A673 (cell line): ENCODE measurements around the gene AICDA. TPM values are rescaled to one million over a fixed set of nuclear protein-coding genes. Genes with fewer than 3 reads are reported as not detected.
"Not testable (repeated sequence)": the region's sequence is repeated elsewhere in the genome, so short reads cannot be mapped to it uniquely, and the experiment has no call there.

Experiments
- BruUV-seq: library from RNA; stranded (reverse); fragments of 400-500 nt; replicated peaks from 2 replicates; lab custom pipeline; 2021; lab: Mats Ljungman, UMichigan
- CTCF ChIA-PET: fragments of 300-600 bp; sonication (Branson Sonifier 250); formaldehyde crosslinking; loops from one replicate; lab custom pipeline; 2022; ENCODE audit warnings: antibody characterized with exemption; lab: Charles Lee
- POLR2A ChIA-PET: fragments of 300-600 bp; sonication (Branson Sonifier 250); formaldehyde crosslinking; loops from one replicate; lab custom pipeline; 2022; ENCODE audit warnings: antibody characterized with exemption; ENCODE audit not compliant: low non-redundant PET; lab: Charles Lee
- DNase-seq: peaks from one replicate; pipeline ENCODE4 v3.0.0-alpha.2; 2015; ENCODE audit warnings: low spot score
- H3K27ac ChIP-seq: fragments of 200-600 bp; sonication (generic); 2 replicates; pipeline ENCODE4 v1.5.1; 2016; ENCODE audit warnings: mixed run types, low read depth, mild to moderate bottlenecking, mixed read lengths, antibody characterized with exemption, low read length; ENCODE audit not compliant: poor library complexity, severe bottlenecking
- H3K27me3 ChIP-seq: fragments of 200-600 bp; sonication (generic); replicated peaks from 2 replicates; pipeline ENCODE4 v1.6.1; 2017; ENCODE audit warnings: mixed run types, low read depth, mild to moderate bottlenecking, mixed read lengths, antibody characterized with exemption, low read length; ENCODE audit not compliant: insufficient read depth, poor library complexity
- H3K36me3 ChIP-seq: fragments of 200-600 bp; sonication (generic); 2 replicates; pipeline ENCODE4 v1.6.1; 2016; ENCODE audit warnings: mixed run types, mild to moderate bottlenecking, mixed read lengths, antibody characterized with exemption, low read length; ENCODE audit not compliant: insufficient read depth, poor library complexity, severe bottlenecking
- H3K4me1 ChIP-seq: fragments of 200-600 bp; sonication (generic); 2 replicates; pipeline ENCODE4 v1.6.1; 2017; ENCODE audit warnings: mixed run types, mild to moderate bottlenecking, mixed read lengths, antibody characterized with exemption, low read length; ENCODE audit not compliant: insufficient read depth, poor library complexity, severe bottlenecking
- H3K4me3 ChIP-seq: fragments of 200-600 bp; sonication (generic); 2 replicates; pipeline ENCODE4 v1.5.1; 2016; ENCODE audit warnings: low read depth, mixed run types, mild to moderate bottlenecking, mixed read lengths, low read length; ENCODE audit not compliant: poor library complexity, severe bottlenecking
- H3K9me3 ChIP-seq: fragments of 200-600 bp; sonication (generic); 2 replicates; pipeline ENCODE4 v1.6.1; 2016; ENCODE audit warnings: mixed run types, low read depth, mild to moderate bottlenecking, mixed read lengths, antibody characterized with exemption, low read length; ENCODE audit not compliant: poor library complexity, severe bottlenecking
- CTCF ChIP-seq: fragments of 300-800, 200-600 bp; sonication (generic); conservative IDR thresholded peaks from 2 replicates; pipeline ENCODE4 v1.5.1; 2017; ENCODE audit warnings: low read depth, mild to moderate bottlenecking, antibody characterized with exemption, low read length, moderate library complexity, mixed read lengths
- EZH2 ChIP-seq: fragments of 200-600 bp; sonication (generic); IDR thresholded peaks from 2 replicates; pipeline ENCODE4 v1.6.1; 2017; ENCODE audit warnings: borderline replicate concordance, low read depth, mild to moderate bottlenecking, mixed read lengths, antibody characterized with exemption, low read length; ENCODE audit not compliant: poor library complexity, severe bottlenecking
- intact Hi-C: fragments of 100-400 bp; cut with micrococcal nuclease; formaldehyde crosslinking; loops from one replicate; pipeline ENCODE4 v1.10.0; 2022; ENCODE audit not compliant: unreplicated experiment
- total RNA-seq: library from RNA; stranded (reverse); gene quantifications from 2 replicates; pipeline ENCODE4 v1.2.3, GENCODE V29; 2021

AICDA gene
- total RNA-seq, 1 experiment from 2014 or later = not detected

GRCh38 chr12:8593246-8593645 lies 19.4 kb downstream of the AICDA start:
- H3K27me3 ChIP-seq = no peaks in the 10 kb centered on the region
- H3K4me1 ChIP-seq = no peaks in the 10 kb centered on the region
- H3K9me3 ChIP-seq = no peaks in the 10 kb centered on the region
- no peak for DNase-seq
- no TSS peak for BruUV-seq
- no peaks in the 10 kb centered on the region for H3K36me3 ChIP-seq
- no peak overlapping the region for H3K4me3 ChIP-seq
- intact Hi-C loops = no loop called here
- POLR2A ChIA-PET = no interaction called here
- no peak overlapping the region for H3K27ac ChIP-seq
- TF ChIP-seq EZH2 (no peak), CTCF (no peak)
- CTCF ChIA-PET = no interaction called here

GRCh38 chr12:8590842-8591545 lies 21.7 kb downstream of the AICDA start:
- H3K27me3 ChIP-seq = no peaks in the 10 kb centered on the region
- no peak overlapping the region for H3K4me3 ChIP-seq
- BruUV-seq = no TSS peak
- no peaks in the 10 kb centered on the region for H3K9me3 ChIP-seq
- ChIA-PET POLR2A (no interaction called here), CTCF (interaction anchor here (0.5 to 1.1 kb wide), 2 partner anchors 18 to 347 kb away, joined by 3 to 4 read pairs; no protein-coding TSS in a partner anchor)
- no peaks in the 10 kb centered on the region for H3K36me3 ChIP-seq
- intact Hi-C loops = no loop called here
- H3K27ac ChIP-seq = no peak overlapping the region
- no peaks in the 10 kb centered on the region for H3K4me1 ChIP-seq
- no peak for DNase-seq
- TF ChIP-seq CTCF (no peak), EZH2 (no peak)

GRCh38 chr12:8589679-8590078 lies 23.0 kb downstream of the AICDA start:
- ChIA-PET POLR2A (no interaction called here), CTCF (interaction anchor here (0.9 kb wide), 1 partner anchor 45 kb away, joined by 4 read pairs; no protein-coding TSS in a partner anchor)
- H3K27me3 ChIP-seq = no peaks in the 10 kb centered on the region
- H3K36me3 ChIP-seq = no peaks in the 10 kb centered on the region
- no peaks in the 10 kb centered on the region for H3K9me3 ChIP-seq
- H3K27ac ChIP-seq = no peak overlapping the region
- intact Hi-C loops = no loop called here
- no peaks in the 10 kb centered on the region for H3K4me1 ChIP-seq
- no TSS peak for BruUV-seq
- H3K4me3 ChIP-seq = no peak overlapping the region
- TF ChIP-seq EZH2 = no peak
- no peak for TF ChIP-seq CTCF
- no peak for DNase-seq

DNA sequence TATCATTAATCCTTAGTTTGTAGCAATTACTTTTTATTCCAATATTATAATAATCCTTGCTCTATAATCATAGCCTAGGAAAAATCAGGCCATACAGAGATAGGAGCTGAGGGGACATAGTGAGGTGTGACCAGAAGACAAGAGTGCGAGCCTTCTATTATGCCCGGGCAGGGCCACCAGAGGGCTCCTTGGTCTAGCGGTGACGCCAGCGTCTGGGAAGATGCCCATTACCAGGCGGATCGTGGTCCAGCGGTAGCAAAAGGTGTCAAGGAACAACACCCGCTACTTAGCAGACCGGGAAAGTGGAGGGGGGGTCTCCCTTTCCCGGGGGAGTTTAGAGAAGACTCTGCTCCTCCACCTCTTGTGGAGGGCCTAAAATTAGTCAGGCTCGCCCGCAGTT lies 28.2 kb downstream of the AICDA start:
- BruUV-seq, H3K27me3 ChIP-seq, DNase-seq, H3K4me1 ChIP-seq, H3K4me3 ChIP-seq, H3K36me3 ChIP-seq, CTCF ChIA-PET, H3K27ac ChIP-seq, H3K9me3 ChIP-seq, POLR2A ChIA-PET, intact Hi-C loops: not testable (repeated sequence)
